Stimulated activated CD8-positive, alpha-beta memory T cell treated with anti-CD3 and anti-CD28 coated beads, Interleukin-15, amount 100 ng/mL, for 1 hour (primary cell): ENCODE results near the gene SHC1.
A peak's percentile ranks its signal among the peaks of the same experiment; 100 is the strongest.

Source experiments
- DNase-seq: peaks from one replicate; pipeline ENCODE4 v3.0.0-alpha.2; 2020; ENCODE audit warnings: low read depth

The SHC1 gene

DNA sequence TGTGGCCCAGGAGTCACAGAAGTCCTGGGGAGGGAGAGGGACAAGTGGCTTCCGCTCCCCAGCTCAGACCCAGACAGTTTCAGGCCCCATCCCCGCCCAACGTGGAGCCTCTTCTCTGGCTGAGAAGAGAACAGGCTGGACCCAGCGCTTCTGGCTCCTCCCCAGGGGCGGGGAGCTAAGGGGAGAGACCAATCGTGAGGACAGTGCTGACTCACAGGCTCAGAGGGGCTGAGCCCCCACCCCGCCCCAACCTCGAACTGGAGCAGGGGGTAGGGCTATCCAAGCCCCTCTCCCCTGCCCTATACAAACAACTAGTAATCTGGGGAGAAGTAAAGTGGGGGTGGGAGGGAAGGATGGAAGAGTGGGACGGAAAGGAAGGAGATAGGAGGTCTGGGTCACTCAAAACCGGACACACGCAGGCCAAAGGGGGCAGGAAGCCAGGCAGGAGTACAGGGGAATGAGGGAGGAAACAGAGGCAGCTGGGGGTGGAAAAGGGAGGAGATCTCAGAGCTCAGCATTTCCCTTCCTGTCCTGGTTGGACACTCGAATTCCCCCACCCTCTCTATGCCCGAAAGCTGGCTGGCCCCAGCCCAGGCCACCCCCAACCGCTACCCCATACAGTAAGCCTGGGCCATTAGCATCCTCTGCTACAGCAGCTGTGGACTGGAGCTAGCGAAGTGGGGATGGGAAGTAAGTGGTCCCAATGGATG lies at the start of gene SHC1:
Gene SHC1 (minus strand): TSS at position 117 of the 710 bp plus-strand sequence. CDS start 221 bp downstream, outside the sequence.
- no peak for DNase-seq

- no peak for DNase-seq
These were observed 49.1 kb upstream of the SHC1 start for GRCh38 chr1:155019377-155020245.

DNA sequence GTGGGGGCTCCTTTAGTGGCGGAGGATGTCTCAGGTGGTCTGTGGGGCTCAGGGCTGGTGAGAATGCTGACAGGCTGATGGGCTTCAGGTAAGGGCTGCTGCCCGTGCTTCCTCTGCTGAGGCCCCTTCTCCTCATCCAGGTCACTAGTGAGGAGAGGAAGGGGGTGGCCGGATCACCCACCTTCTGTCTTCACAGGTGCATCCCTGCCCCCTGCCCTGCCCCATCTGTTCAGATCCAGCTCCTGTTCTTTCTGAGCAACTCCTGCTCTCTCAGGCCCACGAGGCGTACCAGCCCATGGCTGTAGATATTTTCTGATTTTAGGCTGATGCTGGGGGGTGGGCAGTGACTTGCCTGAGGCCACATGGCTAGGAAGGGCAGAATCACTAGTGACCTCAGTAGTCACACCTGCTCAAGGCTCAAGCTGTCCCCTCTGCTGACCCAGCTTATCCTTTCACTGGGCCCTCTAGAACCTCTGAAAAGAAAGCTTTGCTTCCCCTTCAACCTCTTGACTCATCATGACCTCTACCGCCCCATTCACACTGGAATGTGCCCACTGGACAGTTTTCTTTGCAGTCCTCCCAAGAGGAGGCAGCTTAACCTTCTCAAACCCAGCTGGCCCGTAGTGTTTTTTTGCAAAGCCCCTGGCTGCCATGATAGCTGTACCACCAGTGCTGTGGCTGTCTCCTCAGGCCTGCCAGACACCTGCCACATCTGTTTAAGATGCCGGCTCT lies 48.2 kb upstream of the SHC1 start:
- DNase-seq, result no peak

- DNase-seq, result no peak
These were observed 47.4 kb upstream of the SHC1 start for GRCh38 chr1:155017946-155018316.

DNA sequence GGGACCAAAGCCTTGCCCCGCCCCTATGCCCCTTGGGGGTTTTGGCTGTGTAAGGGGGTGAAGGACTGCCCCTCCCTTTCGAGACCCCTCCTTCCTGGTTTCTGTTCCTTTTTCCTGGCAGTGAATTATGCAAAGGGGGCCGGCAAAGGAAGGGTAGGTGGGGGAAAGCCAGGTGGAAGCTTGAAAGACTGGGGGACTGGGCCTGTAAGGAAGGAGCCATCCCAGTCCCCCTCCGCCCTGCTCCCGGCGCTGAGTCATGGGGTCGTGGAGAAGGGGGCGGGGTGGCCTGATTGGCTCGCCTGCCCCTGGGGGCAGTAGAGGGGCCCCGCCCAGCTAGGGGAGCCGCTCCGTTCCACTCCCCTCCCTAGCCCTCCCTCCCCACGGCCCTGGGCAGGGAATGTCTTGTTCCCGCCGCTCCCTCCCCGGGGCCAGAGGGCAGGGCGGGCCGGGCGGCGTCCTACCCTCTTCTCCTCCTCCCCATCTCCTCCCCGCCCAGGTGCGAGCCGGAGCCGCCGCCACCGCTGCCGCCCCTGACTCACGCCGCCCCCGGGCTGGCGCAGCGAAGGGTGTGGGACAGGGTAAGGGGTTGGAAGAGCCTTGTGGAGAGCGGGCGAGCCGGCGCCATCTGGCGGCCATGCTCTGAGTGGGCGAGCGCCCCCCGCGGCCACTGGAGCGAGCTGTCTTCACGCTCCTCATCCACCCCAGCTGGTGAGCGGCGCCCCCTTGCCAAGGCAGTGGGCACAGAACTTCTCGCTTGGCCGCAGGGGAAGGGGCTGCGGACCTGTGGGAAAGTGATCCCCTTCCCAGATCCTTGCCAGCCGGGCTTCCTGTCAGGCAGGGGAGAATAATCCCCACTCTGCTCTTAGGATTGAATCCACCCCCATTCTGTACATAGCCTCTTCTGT lies 46.7 kb upstream of the SHC1 start:
- peak; percentile 80 for DNase-seq

GRCh38 chr1:155016231-155016831 lies 45.8 kb upstream of the SHC1 start:
- no peak for DNase-seq

DNA sequence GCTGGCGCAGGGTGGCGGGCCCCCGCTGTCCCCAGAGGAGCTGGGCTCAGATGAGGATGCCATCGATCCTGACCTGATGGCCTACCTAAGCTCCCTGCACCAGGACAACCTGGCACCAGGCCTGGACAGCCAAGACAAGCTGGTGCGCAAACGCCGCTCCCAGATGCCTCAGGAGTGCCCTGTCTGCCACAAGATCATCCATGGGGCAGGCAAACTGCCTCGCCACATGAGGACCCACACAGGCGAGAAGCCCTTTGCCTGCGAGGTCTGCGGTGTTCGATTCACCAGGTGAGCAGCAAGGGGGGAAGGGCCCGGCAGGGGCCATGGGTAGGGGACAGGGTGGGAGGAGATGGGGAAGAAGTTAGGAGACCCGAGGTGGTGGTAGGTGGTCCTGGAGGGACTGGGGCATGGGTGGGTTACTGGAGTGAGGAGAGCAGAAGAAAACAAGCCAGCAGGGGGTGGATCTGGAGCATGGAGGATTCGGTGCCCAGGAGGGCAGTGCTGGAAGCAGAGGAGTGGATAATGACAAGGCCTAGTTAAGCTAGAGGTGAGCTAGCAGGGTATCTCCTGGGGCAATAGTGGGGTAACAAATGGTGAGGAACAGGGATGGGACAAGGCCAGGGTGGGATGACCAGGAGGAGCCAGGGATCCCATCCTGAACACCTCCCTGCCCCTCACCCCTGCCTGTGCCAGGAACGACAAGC lies 45.1 kb upstream of the SHC1 start:
- no peak for DNase-seq

- no peak for DNase-seq
These were observed 44.4 kb upstream of the SHC1 start for GRCh38 chr1:155014709-155015508.

DNA sequence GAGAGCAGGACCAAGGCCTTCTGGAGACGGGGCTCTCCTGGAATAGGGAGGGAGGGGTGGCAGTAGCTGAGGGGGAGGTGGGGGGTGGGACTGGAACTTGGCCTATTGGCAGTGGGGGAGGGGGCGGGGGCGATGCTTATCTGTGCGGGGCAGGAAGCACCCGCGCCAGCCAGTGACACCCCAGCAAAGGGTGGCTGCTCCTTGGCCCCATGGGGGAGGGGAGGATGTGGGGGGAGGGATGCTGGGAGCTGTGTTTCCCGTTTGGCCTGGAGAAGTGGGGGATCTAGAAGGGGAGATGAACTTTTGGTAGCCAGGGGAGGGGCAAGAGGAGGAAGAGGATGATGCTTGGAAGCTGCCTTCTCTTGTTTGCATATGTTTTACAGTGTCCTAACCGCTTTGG lies 43.1 kb upstream of the SHC1 start:
- DNase-seq, result no peak

DNA sequence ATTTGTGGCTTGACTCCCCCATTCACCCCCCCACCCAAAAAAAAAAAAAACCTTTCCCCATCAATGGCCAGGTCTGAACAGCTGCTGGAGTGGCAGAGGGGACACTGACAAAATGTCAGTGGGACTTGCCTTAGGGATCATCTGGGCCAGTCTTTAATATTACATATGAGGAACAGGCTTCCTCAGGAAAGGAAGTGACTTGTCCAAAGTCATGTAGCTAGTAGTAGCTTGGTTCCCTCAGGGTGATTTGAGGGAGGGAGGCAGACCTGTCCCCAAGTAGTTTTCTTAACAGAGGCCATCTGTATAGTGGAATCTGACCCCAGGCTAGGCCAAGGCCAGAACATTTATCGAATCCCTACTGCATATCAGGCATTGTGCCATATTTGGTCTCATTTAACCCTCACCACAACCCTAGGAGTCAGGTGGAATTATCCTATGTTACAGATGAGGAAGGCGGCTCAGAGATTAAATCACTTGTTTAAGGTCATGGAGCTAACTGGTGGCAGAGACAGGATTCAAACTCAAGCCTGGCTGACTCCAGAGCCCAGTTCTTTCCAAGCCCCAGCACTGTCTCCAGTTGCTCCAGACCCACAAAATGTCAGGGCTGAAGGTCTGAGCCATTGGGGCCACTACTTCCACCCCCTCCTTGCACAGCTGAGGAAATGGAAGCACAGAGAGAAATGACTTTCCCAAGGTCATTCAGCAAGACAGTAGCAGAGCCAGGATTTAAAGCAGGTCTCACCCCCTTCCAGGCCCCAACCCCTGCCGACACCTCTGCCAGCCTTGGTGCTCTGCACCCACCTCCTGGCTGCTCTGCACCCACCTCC lies 42.4 kb upstream of the SHC1 start:
- DNase-seq, result no peak

DNA sequence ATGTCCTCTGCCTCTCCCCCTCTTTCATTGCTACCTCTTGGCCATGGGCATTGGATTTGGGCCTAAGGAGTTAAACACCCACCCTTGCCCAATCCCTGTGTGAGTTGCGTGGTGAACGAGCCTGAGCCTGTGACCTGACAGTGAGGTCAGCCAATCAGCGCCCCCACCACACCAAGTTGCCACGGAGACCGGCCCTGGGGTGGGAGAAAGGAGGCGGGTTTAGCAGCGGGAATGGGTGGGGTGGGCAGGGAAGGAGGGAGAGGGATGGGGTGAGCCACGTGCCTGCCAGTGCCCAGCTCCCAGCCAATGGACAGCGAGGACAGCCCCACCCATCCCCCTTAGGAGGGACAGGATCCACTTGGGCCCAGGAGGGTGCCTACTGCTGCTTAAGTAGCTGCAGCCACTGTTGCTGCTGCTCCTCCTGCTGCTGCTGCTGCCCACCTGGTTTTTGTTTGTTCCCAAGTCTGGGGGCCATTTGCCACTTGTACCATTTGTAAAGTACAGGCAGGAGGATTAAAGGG lies 41.5 kb upstream of the SHC1 start:
- DNase-seq, result no peak

GRCh38 chr1:155011437-155012025 lies 41.0 kb upstream of the SHC1 start:
- no peak for DNase-seq

- DNase-seq, result no peak
These were observed 40.5 kb upstream of the SHC1 start for GRCh38 chr1:155011004-155011416.

DNA sequence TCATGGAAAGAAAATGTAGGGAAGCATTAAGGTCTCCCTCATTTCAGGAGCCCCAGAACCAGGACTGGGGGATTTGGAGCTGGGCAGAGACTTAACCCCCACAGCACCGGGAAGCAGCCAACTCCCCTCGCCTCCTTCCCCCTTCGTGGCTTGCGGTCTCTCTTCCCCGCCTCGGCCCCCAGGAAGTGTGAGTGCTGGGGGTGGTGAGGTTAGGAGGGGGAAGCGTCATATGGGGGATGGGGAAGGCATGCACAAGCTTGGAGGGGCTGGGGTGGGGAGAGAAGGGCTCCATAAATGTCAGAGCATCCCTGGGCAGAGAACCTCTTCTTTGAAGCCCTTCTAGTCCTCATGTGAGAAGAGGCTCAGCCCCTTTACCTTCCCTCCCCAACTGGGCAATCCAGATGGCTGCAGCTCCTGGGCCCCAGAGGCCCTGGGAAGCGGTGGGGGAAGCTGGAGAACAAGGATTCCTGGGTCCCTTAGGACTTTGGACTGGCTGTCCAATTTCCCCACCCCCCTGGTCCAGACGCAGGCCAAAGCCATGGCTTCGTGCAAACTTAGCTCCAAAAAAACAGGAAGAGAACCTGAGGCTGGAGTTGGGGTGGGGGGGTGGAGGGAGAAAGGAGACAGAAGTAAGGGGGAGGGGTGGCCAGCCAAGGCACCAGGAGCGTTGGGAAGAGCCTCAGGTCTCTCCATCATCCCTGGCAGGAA lies 39.8 kb upstream of the SHC1 start:
- no peak for DNase-seq

- DNase-seq, result no peak
These were observed 39.2 kb upstream of the SHC1 start for GRCh38 chr1:155009742-155010141.

DNA sequence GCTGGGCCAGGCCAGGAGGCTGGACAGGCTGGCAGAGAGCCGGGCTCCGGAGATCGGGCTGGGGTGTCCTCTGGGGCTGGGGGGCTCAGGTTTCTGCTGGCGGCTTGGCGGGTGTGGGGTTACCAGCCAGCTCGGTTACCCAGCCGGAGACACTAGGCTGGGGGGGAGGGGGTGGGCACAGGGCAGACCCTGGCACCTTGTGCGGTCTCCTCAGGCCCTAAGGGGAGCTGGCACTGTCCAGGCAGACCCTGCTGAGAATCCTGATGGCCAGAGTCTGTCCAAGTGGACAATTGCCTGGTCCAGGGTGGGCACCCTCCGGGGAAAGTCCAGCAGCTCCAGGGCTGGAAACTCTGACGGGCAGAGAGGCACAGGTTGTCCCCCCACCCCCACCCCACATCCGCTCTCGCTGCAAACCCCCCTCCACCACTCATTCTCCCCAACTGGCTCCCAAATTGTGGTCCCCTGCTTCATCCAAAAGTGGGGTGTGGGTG lies 38.7 kb upstream of the SHC1 start:
- no peak for DNase-seq
